ENCODE data around the gene LSM5. TPM values are rescaled to one million over a fixed set of nuclear protein-coding genes. Genes with fewer than 3 reads are reported as not detected.

The LSM5 gene
- total RNA-seq, 1 experiment from 2014 or later = 100.0 TPM

- H3K9me3 ChIP-seq = peaks cover 28% of the 10 kb centered on the region
- H3K4me3 ChIP-seq (ENCODE audit: low read depth, low read length) = no peak overlapping the region
- Mint-ChIP-seq H3K36me3 (ENCODE audit: insufficient read depth, unreplicated experiment) (peaks cover 32% of the 10 kb centered on the region), H3K4me1 (ENCODE audit: low read depth, unreplicated experiment) (no peaks in the 10 kb centered on the region), H3K27me3 (ENCODE audit: insufficient read depth, unreplicated experiment) (no peaks in the 10 kb centered on the region), H3K27ac (ENCODE audit: unreplicated experiment) (no peak overlapping the region), H3K4me3 (ENCODE audit: unreplicated experiment) (no peak overlapping the region), H3K9me3 (ENCODE audit: unreplicated experiment) (peaks cover 38% of the 10 kb centered on the region)
- POLR2A ChIA-PET = no interaction called here
- intact Hi-C loops (cut with micrococcal nuclease; ENCODE audit: unreplicated experiment) = no loop called here
- H3K4me1 ChIP-seq = no peaks in the 10 kb centered on the region
- BruUV-seq (replicated peaks) = no TSS peak
- H3K27me3 ChIP-seq (replicated peaks; ENCODE audit: control insufficient read depth, insufficient read depth, low read length) = no peaks in the 10 kb centered on the region
- no peak for DNase-seq
- CTCF ChIA-PET = no interaction called here
- H3K36me3 ChIP-seq (ENCODE audit: control insufficient read depth, insufficient read depth, low read length) = no peaks in the 10 kb centered on the region
- TF ChIP-seq, protein P1, sequence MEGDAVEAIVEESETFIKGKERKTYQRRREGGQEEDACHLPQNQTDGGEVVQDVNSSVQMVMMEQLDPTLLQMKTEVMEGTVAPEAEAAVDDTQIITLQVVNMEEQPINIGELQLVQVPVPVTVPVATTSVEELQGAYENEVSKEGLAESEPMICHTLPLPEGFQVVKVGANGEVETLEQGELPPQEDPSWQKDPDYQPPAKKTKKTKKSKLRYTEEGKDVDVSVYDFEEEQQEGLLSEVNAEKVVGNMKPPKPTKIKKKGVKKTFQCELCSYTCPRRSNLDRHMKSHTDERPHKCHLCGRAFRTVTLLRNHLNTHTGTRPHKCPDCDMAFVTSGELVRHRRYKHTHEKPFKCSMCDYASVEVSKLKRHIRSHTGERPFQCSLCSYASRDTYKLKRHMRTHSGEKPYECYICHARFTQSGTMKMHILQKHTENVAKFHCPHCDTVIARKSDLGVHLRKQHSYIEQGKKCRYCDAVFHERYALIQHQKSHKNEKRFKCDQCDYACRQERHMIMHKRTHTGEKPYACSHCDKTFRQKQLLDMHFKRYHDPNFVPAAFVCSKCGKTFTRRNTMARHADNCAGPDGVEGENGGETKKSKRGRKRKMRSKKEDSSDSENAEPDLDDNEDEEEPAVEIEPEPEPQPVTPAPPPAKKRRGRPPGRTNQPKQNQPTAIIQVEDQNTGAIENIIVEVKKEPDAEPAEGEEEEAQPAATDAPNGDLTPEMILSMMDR (IDR thresholded peaks at IDR 0.05; ENCODE audit: insufficient read depth in 1 of 2, low read depth in 1 of 2, low read length in 1 of 2, severe bottlenecking in 1 of 2, unreplicated experiment in 1 of 2) = no peak
Observed at GRCh38 chr7:32522746-32523530, 32.8 kb upstream of the LSM5 start.

DNA sequence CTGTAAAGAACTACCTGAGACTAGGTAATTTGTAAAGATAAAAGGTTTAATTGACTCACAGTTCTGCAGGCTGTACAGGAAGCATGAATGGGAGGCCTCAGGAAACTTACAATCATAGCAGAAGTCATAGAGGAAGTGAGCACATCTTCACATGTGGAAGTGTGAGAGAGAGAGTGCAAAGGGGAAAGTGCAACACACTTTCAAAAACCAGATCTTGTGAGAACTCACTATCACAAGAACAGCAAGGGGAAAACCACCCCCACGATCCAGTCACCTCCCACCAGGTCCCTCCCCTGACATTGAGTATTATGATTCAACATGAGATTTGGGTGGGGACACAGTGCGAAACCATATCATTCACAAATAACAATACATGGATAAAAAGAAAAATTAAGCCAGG, 29.6 kb upstream of the LSM5 start:
- H3K9me3 Mint-ChIP-seq (ENCODE audit: unreplicated experiment) = peaks cover 69% of the 10 kb centered on the region
- CTCF ChIA-PET = no interaction called here
- H3K4me1 Mint-ChIP-seq (ENCODE audit: low read depth, unreplicated experiment) = no peaks in the 10 kb centered on the region
- no peak for DNase-seq
- H3K27ac Mint-ChIP-seq (ENCODE audit: unreplicated experiment) = no peak overlapping the region
- no TSS peak for BruUV-seq (replicated peaks)
- H3K27me3 ChIP-seq (replicated peaks; ENCODE audit: control insufficient read depth, insufficient read depth, low read length) = no peaks in the 10 kb centered on the region
- H3K36me3 Mint-ChIP-seq (ENCODE audit: insufficient read depth, unreplicated experiment) = peaks cover 58% of the 10 kb centered on the region
- no peak overlapping the region for H3K4me3 ChIP-seq (ENCODE audit: low read depth, low read length)
- H3K4me1 ChIP-seq = no peaks in the 10 kb centered on the region; the same call in 1 of the 2 replicates
- no peaks in the 10 kb centered on the region for H3K27me3 Mint-ChIP-seq (ENCODE audit: insufficient read depth, unreplicated experiment)
- POLR2A ChIA-PET = no interaction called here
- intact Hi-C loops (cut with micrococcal nuclease; ENCODE audit: unreplicated experiment) = no loop called here
- no peaks in the 10 kb centered on the region for H3K36me3 ChIP-seq (ENCODE audit: control insufficient read depth, insufficient read depth, low read length)
- TF ChIP-seq, protein P1 (IDR thresholded peaks at IDR 0.05; ENCODE audit: insufficient read depth in 1 of 2, low read depth in 1 of 2, low read length in 1 of 2, severe bottlenecking in 1 of 2, unreplicated experiment in 1 of 2) = no peak
- peaks cover 30% of the 10 kb centered on the region for H3K9me3 ChIP-seq
- H3K4me3 Mint-ChIP-seq (ENCODE audit: unreplicated experiment) = no peak overlapping the region

GRCh38 chr7:32518534-32519140, 28.5 kb upstream of the LSM5 start:
- no peak overlapping the region for H3K27ac Mint-ChIP-seq (ENCODE audit: unreplicated experiment)
- no peak overlapping the region for H3K4me3 ChIP-seq (ENCODE audit: low read depth, low read length)
- H3K4me1 Mint-ChIP-seq (ENCODE audit: low read depth, unreplicated experiment) = no peaks in the 10 kb centered on the region
- peaks cover 30% of the 10 kb centered on the region for H3K9me3 ChIP-seq
- peaks cover 68% of the 10 kb centered on the region for H3K36me3 Mint-ChIP-seq (ENCODE audit: insufficient read depth, unreplicated experiment)
- BruUV-seq (replicated peaks) = no TSS peak
- H3K4me1 ChIP-seq = no peaks in the 10 kb centered on the region; the same call in 1 of the 2 replicates
- no peaks in the 10 kb centered on the region for H3K27me3 Mint-ChIP-seq (ENCODE audit: insufficient read depth, unreplicated experiment)
- intact Hi-C loops (cut with micrococcal nuclease; ENCODE audit: unreplicated experiment) = no loop called here
- DNase-seq = peak in 1 of 2 experiments; percentile 24
- ChIA-PET POLR2A (no interaction called here), CTCF (no interaction called here)
- TF ChIP-seq, protein P1 (IDR thresholded peaks at IDR 0.05; ENCODE audit: insufficient read depth in 1 of 2, low read depth in 1 of 2, low read length in 1 of 2, severe bottlenecking in 1 of 2, unreplicated experiment in 1 of 2) = no peak
- H3K4me3 Mint-ChIP-seq (ENCODE audit: unreplicated experiment) = no peak overlapping the region
- no peaks in the 10 kb centered on the region for H3K27me3 ChIP-seq (replicated peaks; ENCODE audit: control insufficient read depth, insufficient read depth, low read length)
- H3K9me3 Mint-ChIP-seq (ENCODE audit: unreplicated experiment) = peaks cover 75% of the 10 kb centered on the region
- H3K36me3 ChIP-seq (ENCODE audit: control insufficient read depth, insufficient read depth, low read length) = no peaks in the 10 kb centered on the region
